KMS-11 (cell line): ENCODE measurements around the gene TNRC6B.
"Not testable (repeated sequence)": the region's sequence is repeated elsewhere in the genome, so short reads cannot be mapped to it uniquely, and the experiment has no call there.

ENCODE experiments used
- H2AFZ ChIP-seq: fragments of 200-600 bp; sonication (generic); 2 replicates; pipeline ENCODE4 v1.6.1; 2016; ENCODE audit warnings: antibody characterized with exemption, mixed run types, low read depth
- H3K27ac ChIP-seq: fragments of 200-600 bp; sonication (generic); 2 replicates; pipeline ENCODE4 v1.6.1; 2016; ENCODE audit warnings: mild to moderate bottlenecking, mixed run types
- H3K27me3 ChIP-seq: fragments of 200-600 bp; sonication (generic); 2 replicates; pipeline ENCODE4 v1.6.1; 2017; ENCODE audit warnings: mild to moderate bottlenecking, low read depth, mixed run types, moderate library complexity; ENCODE audit not compliant: insufficient read depth
- H3K36me3 ChIP-seq: fragments of 200-600 bp; sonication (generic); 2 replicates; pipeline ENCODE4 v1.6.1; 2017; ENCODE audit warnings: mild to moderate bottlenecking, mixed run types; ENCODE audit not compliant: insufficient read depth
- H3K4me1 ChIP-seq: fragments of 200-600 bp; sonication (generic); 2 replicates; pipeline ENCODE4 v1.6.1; 2016; ENCODE audit warnings: mild to moderate bottlenecking, low read depth, mixed run types; ENCODE audit not compliant: poor library complexity, severe bottlenecking
- H3K4me2 ChIP-seq: fragments of 200-600 bp; sonication (generic); 2 replicates; pipeline ENCODE4 v1.7.0; 2016; ENCODE audit warnings: mild to moderate bottlenecking, mixed run types
- H3K4me3 ChIP-seq: fragments of 200-600 bp; sonication (generic); IDR thresholded peaks from 2 replicates; pipeline ENCODE4 v1.6.1; 2017; ENCODE audit warnings: low read depth, low read length, mixed read lengths; ENCODE audit not compliant: insufficient read depth
- H3K79me2 ChIP-seq: fragments of 200-600 bp; sonication (generic); 2 replicates; pipeline ENCODE4 v1.6.1; 2016; ENCODE audit warnings: low read depth, mixed run types; ENCODE audit not compliant: insufficient read depth
- H3K9ac ChIP-seq: fragments of 200-600 bp; sonication (generic); 2 replicates; pipeline ENCODE4 v1.6.1; 2016; ENCODE audit warnings: mild to moderate bottlenecking, mixed run types
- H4K20me1 ChIP-seq: fragments of 200-600 bp; sonication (generic); 2 replicates; pipeline ENCODE4 v1.6.1; 2016; ENCODE audit warnings: mild to moderate bottlenecking, mixed run types; ENCODE audit not compliant: insufficient read depth
- TF ChIP-seq, protein P1 (sequence below): fragments of 200-600 bp; sonication (generic); conservative IDR thresholded peaks from 2 replicates; pipeline ENCODE4 v1.6.1; 2017; ENCODE audit warnings: low read depth, mild to moderate bottlenecking, antibody characterized with exemption, low read length, moderate library complexity, mixed read lengths

The TNRC6B gene

DNA sequence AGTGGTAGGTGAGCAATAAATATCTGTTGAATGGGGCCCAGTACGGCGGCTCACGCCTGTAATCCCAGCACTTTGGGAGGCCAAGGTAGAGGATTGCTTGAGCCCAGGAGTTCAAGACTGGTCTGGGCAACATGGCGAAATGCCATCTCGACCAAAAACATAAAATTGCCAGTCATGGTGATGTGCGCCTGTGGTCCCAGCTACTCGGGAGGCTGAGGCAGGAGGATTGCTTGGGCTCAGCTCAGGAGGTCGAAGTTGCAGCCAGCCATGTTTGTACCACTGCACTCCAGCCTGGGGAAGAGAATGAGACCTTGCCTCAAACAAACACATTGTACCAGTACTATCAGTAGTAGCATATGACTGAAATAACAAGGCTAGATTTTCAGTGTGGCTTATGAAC, 196.8 kb downstream of the TNRC6B start:
- Histone ChIP-seq H3K4me2 (no peak overlapping the region), H4K20me1 (no peaks in the 10 kb centered on the region), H3K4me3 (no peak overlapping the region), H3K79me2 (peaks cover 10% of the 10 kb centered on the region), H3K9ac (no peak overlapping the region), H3K4me1 (peaks cover 25% of the 10 kb centered on the region), H3K27me3 (no peaks in the 10 kb centered on the region), H2AFZ (no peak overlapping the region), H3K27ac (no peak overlapping the region), H3K36me3 (no peaks in the 10 kb centered on the region)
- TF ChIP-seq, protein P1, sequence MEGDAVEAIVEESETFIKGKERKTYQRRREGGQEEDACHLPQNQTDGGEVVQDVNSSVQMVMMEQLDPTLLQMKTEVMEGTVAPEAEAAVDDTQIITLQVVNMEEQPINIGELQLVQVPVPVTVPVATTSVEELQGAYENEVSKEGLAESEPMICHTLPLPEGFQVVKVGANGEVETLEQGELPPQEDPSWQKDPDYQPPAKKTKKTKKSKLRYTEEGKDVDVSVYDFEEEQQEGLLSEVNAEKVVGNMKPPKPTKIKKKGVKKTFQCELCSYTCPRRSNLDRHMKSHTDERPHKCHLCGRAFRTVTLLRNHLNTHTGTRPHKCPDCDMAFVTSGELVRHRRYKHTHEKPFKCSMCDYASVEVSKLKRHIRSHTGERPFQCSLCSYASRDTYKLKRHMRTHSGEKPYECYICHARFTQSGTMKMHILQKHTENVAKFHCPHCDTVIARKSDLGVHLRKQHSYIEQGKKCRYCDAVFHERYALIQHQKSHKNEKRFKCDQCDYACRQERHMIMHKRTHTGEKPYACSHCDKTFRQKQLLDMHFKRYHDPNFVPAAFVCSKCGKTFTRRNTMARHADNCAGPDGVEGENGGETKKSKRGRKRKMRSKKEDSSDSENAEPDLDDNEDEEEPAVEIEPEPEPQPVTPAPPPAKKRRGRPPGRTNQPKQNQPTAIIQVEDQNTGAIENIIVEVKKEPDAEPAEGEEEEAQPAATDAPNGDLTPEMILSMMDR: no peak

GRCh38 chr22:40376149-40376548, 198.4 kb downstream of the TNRC6B start:
- Histone ChIP-seq H3K27ac (no peak overlapping the region), H2AFZ (no peak overlapping the region), H3K4me1 (peaks cover 19% of the 10 kb centered on the region), H3K4me2 (no peak overlapping the region), H3K36me3 (no peaks in the 10 kb centered on the region), H4K20me1 (no peaks in the 10 kb centered on the region), H3K27me3 (no peaks in the 10 kb centered on the region), H3K9ac (no peak overlapping the region), H3K79me2 (peaks cover 7% of the 10 kb centered on the region), H3K4me3 (no peak overlapping the region)
- TF ChIP-seq, protein P1: no peak

DNA sequence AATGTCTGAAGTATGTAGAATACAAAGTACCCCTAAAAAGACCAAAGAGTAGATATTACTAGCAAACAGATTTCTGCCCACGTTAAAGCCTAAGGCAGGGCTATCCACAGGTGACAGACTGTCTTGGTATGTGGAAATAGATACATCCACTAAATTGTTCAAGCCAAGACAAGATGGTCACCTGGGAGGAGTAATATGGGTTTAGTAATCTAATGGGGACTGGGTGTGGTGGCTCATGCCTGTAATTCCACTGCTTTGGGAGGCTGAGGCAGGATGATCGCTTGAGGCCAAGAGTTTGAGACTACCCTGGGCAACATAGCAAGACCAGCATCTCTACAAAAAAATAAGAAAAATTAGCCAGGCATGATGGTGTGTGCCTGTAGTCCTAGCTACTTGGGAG, 200.2 kb downstream of the TNRC6B start:
- Histone ChIP-seq H2AFZ (no peak overlapping the region), H3K36me3 (no peaks in the 10 kb centered on the region), H3K79me2 (no peaks in the 10 kb centered on the region), H3K27ac (no peak overlapping the region), H3K9ac (no peak overlapping the region), H3K4me1 (peaks cover 1% of the 10 kb centered on the region), H4K20me1 (no peaks in the 10 kb centered on the region), H3K4me2 (no peak overlapping the region), H3K27me3 (no peaks in the 10 kb centered on the region), H3K4me3 (no peak overlapping the region)
- TF ChIP-seq, protein P1: no peak

GRCh38 chr22:40378448-40378847, 200.7 kb downstream of the TNRC6B start:
- not testable (repeated sequence) for H3K4me1 ChIP-seq, H3K36me3 ChIP-seq, H2AFZ ChIP-seq, H4K20me1 ChIP-seq, H3K79me2 ChIP-seq, H3K9ac ChIP-seq, H3K4me2 ChIP-seq, H3K27me3 ChIP-seq, H3K4me3 ChIP-seq, H3K27ac ChIP-seq

DNA sequence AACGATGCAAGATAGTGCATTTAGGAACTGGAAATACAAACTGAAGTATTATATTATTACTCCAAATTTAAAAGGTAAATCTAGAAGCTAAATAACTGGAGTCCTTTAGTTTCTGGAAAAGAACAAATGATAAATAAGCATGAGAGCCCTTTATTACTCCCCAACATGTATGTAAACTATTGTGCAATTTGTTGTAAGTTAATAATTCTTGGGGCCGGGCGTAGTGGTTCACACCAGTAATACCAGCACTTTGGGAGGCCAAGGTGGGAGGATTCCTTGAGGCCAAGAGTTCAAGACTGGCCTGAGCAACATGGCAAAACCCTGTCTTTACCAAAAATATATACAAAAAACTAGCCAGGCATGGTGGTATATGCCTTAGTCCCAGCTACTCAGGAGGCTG, 203.7 kb downstream of the TNRC6B start:
- H3K79me2 ChIP-seq: no peaks in the 10 kb centered on the region
- H3K9ac ChIP-seq: no peak overlapping the region
- H4K20me1 ChIP-seq: no peaks in the 10 kb centered on the region
- no peak overlapping the region for H2AFZ ChIP-seq
- no peaks in the 10 kb centered on the region for H3K4me1 ChIP-seq
- TF ChIP-seq, protein P1: no peak
- no peak overlapping the region for H3K27ac ChIP-seq
- H3K4me3 ChIP-seq: no peak overlapping the region
- no peaks in the 10 kb centered on the region for H3K27me3 ChIP-seq
- no peak overlapping the region for H3K4me2 ChIP-seq
- H3K36me3 ChIP-seq: no peaks in the 10 kb centered on the region
